Endothelial cell (in vitro differentiated cells): ENCODE results near the gene PDK4. TPM values are rescaled to one million over a fixed set of nuclear protein-coding genes. Genes with fewer than 3 reads are reported as not detected.

Experiments used
- DNase-seq: peaks from one replicate; pipeline ENCODE4 v3.0.0; 2021; ENCODE audit warnings: low spot score
- H3K27ac Mint-ChIP-seq: one replicate; pipeline ENCODE4 v1.8.0; 2021; ENCODE audit warnings: mixed read lengths, inconsistent platforms; ENCODE audit not compliant: unreplicated experiment
- H3K27me3 Mint-ChIP-seq: one replicate; pipeline ENCODE4 v1.8.0; 2021; ENCODE audit warnings: mild to moderate bottlenecking, moderate library complexity, mixed read lengths, inconsistent platforms; ENCODE audit not compliant: unreplicated experiment
- H3K36me3 Mint-ChIP-seq: one replicate; pipeline ENCODE4 v1.8.0; 2021; ENCODE audit warnings: mild to moderate bottlenecking, low read depth, mixed read lengths, inconsistent platforms; ENCODE audit not compliant: unreplicated experiment
- H3K4me1 Mint-ChIP-seq: one replicate; pipeline ENCODE4 v1.8.0; 2021; ENCODE audit warnings: mild to moderate bottlenecking, mixed read lengths, inconsistent platforms; ENCODE audit not compliant: unreplicated experiment
- H3K4me3 Mint-ChIP-seq: one replicate; pipeline ENCODE4 v1.8.0; 2021; ENCODE audit warnings: mild to moderate bottlenecking, mixed read lengths, inconsistent platforms; ENCODE audit not compliant: unreplicated experiment
- H3K9me3 Mint-ChIP-seq: one replicate; pipeline ENCODE4 v1.8.0; 2021; ENCODE audit warnings: mixed read lengths, inconsistent platforms; ENCODE audit not compliant: unreplicated experiment
- CTCF ChIP-seq: fragments of 200-600 bp; sonication (generic); IDR thresholded peaks from one replicate; pipeline ENCODE4 v1.5.0; 2021; ENCODE audit warnings: antibody characterized with exemption; ENCODE audit not compliant: unreplicated experiment
- total RNA-seq: library from RNA; stranded (reverse); fragmentation: NEBNext Ultra II Directional; extraction: Animal tissue kit (Norgen Biotek cat#: 25700); gene quantifications from one replicate; pipeline ENCODE4 v1.2.1, GENCODE V29; 2021; ENCODE audit not compliant: unreplicated experiment

PDK4 gene
- total RNA-seq, 1 donor from 2014 or later = 0.23 TPM

GRCh38 chr7:95585426-95585789 lies 10.9 kb downstream of the PDK4 start:
- no peak for DNase-seq
- Mint-ChIP-seq H3K27me3 (no peaks in the 10 kb centered on the region), H3K4me1 (peaks cover 8% of the 10 kb centered on the region), H3K36me3 (no peaks in the 10 kb centered on the region), H3K4me3 (no peak overlapping the region), H3K9me3 (no peaks in the 10 kb centered on the region), H3K27ac (no peak overlapping the region)
- no peak for TF ChIP-seq CTCF

GRCh38 chr7:95584769-95585425 lies 11.4 kb downstream of the PDK4 start:
- Mint-ChIP-seq H3K36me3 (no peaks in the 10 kb centered on the region), H3K4me1 (peaks cover 8% of the 10 kb centered on the region), H3K4me3 (no peak overlapping the region), H3K9me3 (no peaks in the 10 kb centered on the region), H3K27ac (no peak overlapping the region), H3K27me3 (no peaks in the 10 kb centered on the region)
- no peak for TF ChIP-seq CTCF
- no peak for DNase-seq

- no peak overlapping the region for H3K27ac Mint-ChIP-seq
- no peaks in the 10 kb centered on the region for H3K9me3 Mint-ChIP-seq
- no peak overlapping the region for H3K4me3 Mint-ChIP-seq
- DNase-seq = no peak
- no peaks in the 10 kb centered on the region for H3K27me3 Mint-ChIP-seq
- TF ChIP-seq CTCF = no peak
- peaks cover 8% of the 10 kb centered on the region for H3K4me1 Mint-ChIP-seq
- no peaks in the 10 kb centered on the region for H3K36me3 Mint-ChIP-seq
Measured at GRCh38 chr7:95583834-95584621, 12.3 kb downstream of the PDK4 start.

- TF ChIP-seq CTCF = no peak
- Mint-ChIP-seq H3K4me3 (no peak overlapping the region), H3K36me3 (no peaks in the 10 kb centered on the region), H3K4me1 (peaks cover 8% of the 10 kb centered on the region), H3K27me3 (no peaks in the 10 kb centered on the region), H3K9me3 (no peaks in the 10 kb centered on the region), H3K27ac (no peak overlapping the region)
- DNase-seq = no peak
Measured at GRCh38 chr7:95582578-95583293, 13.6 kb downstream of the PDK4 start.
